Measurements from ENCODE around the gene SERPINF2.
"Not testable (repeated sequence)": the region's sequence is repeated elsewhere in the genome, so short reads cannot be mapped to it uniquely, and the experiment has no call there.

The SERPINF2 gene

DNA sequence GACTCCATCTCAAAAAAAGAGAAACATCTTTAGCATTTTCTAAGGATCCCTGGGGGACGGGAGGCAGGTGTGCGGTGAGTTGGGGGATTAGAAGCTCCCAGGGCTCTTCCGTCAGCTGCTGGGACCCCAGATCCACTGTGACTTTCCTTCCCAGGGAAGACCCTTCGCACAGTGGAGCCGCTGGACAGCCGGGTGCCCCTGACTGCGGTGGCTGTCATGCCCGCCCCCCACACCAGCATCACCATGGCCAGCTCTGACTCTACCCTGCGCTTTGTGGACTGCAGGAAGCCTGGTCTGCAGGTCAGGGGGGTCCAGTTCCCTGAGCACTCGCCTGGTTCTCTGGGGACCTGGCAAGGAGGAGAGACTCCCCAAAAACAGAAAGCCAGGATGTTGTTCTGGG is 7.3 kb upstream of the SERPINF2 start:
- no peak for DNase-seq (ENCODE audit: low read depth in 2 of 2)

DNA sequence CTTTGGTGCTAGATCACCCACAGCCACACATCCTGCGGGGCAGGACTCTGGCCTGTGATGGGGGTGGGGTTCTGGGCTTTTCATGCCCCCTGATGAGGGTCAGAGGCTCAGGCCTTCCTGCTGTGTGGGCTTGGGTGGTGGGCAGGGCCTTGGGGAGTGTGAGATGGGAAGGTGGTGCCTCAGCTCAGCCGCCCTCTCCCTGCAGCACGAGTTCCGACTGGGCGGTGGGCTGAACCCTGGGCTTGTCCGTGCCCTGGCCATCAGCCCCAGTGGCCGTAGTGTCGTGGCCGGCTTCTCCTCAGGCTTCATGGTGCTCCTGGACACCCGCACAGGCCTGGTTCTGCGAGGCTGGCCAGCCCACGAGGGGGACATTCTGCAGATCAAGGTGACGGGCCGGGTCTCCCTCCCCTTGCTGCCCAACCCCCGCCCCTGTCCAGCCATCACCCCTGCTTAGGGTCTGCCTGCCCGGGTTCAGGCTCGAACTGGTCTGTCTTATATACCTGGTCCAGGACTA is 6.8 kb upstream of the SERPINF2 start:
- no peak for DNase-seq (ENCODE audit: low read depth in 2 of 2)

DNA sequence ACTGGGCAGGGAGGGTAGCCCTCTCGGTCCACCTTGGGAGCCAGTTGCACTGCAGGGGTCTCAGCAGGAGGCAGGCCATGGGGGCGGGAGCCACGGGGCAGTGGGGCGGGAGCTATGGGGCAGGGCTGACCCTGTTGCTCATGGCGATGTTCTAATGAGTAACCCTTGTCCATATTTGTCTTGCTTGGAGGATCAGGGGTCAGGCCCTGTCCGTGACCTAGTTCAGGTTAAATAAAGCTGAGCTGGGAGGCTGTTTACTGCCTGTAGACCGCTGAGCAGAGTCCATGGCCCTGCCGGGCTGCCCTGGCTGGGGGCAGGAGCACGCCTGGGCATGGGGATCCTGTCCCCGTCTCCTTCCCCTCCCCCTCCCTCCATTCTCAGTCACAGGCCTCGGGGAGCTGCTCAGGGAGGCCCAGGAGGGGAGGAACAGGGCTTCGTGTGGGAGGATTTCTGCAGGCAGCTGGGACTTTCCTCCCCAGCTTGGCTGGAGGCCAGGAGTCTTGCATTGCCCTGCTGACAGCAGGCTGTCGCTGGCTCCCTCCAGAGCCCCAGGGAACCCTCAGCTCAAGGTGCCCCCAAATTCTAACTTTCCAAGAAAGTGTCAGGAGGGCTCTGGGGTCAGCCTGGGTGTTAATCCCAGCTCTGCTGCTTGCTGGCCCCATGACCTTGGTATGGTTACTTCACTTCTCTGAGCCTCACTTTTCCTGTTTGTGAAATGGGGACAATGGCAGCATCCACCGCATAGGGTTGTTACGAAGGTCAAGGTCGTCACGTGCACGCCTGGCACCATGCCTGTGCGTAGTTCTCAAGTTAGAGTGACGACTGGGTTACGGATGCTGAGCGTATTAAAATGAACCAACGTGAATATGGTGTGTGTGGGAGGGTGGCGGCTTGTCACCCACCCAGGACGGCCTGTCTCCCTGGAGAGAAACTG is 6.1 kb upstream of the SERPINF2 start:
- no peak for DNase-seq (ENCODE audit: low read depth in 2 of 2)

DNA sequence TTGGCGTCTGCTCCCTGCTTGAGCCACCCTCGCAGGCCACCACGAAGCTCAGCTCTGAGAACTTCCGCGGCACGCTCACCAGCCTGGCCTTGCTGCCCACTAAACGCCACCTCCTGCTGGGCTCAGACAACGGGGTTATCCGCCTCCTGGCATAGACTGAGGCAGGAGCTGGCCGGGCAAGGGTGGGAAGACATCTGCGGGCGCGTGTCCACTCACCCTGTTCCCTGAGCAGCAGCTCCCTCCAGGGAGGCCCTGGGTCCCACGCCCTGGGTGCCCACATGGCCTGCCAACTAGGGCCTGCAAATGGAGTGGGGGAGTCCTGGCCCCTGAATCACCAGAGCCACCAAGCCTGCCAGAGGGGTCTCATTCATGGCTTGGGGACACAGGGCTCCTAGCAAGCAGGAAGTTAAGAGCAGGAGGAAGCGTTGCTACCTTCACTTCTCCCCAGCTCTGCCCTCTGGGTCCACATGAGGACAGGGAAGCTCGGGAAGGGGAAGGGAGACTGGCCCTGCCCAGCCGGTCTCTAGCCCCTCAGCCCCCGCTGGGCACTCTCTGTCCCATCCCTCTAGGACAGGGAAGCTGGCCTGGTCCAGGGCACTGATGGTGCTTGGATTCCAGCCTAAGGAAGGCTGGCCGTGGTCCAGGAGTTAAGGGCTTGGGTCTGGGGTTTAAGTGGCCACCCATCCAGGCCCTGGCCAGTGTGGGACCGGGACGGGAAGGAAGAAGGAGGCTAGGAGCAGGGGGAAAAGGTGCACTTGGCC is 5.0 kb upstream of the SERPINF2 start:
- no peak for DNase-seq (ENCODE audit: low read depth in 2 of 2)

DNA sequence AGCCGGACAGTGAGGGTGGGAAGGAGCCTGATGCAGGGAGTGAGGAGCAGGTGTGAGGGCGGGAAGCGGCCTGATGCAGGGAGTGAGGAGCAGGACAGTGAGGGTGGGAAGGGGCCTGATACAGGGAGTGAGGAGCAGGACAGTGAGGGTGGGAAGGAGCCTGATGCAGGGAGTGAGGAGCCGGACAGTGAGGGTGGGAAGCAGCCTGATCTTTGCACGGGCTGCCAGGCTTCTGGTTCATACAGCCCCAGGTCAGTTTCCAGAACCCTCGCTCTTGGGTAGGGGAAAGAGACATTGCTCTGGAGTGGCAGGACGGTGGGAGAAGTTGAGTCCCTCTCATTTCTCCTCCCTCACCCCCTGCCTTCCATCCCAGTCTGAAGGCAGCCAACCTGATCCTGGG is 772 bp upstream of the SERPINF2 start:
- DNase-seq (ENCODE audit: low read depth in 2 of 2): not testable (repeated sequence)

DNA sequence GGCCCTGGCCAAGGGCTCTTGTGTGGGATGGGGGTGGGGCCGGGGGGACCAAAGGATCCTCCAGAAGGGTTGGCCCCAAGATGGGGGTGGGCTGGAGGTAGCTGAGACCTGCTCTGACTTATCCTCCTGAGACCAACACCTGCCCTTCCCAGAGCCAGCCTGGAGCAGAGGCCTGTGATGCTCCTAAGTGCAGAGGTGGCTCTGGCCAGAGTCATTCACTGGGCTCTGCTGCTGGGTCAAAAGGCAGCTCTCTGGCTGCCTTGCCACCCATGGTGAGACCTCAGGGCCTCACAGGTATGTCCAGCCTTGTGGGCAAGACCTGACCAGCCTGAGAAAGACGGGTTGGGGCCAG is 393 bp downstream of the SERPINF2 start:
- DNase-seq (ENCODE audit: low read depth in 2 of 2): no peak

DNA sequence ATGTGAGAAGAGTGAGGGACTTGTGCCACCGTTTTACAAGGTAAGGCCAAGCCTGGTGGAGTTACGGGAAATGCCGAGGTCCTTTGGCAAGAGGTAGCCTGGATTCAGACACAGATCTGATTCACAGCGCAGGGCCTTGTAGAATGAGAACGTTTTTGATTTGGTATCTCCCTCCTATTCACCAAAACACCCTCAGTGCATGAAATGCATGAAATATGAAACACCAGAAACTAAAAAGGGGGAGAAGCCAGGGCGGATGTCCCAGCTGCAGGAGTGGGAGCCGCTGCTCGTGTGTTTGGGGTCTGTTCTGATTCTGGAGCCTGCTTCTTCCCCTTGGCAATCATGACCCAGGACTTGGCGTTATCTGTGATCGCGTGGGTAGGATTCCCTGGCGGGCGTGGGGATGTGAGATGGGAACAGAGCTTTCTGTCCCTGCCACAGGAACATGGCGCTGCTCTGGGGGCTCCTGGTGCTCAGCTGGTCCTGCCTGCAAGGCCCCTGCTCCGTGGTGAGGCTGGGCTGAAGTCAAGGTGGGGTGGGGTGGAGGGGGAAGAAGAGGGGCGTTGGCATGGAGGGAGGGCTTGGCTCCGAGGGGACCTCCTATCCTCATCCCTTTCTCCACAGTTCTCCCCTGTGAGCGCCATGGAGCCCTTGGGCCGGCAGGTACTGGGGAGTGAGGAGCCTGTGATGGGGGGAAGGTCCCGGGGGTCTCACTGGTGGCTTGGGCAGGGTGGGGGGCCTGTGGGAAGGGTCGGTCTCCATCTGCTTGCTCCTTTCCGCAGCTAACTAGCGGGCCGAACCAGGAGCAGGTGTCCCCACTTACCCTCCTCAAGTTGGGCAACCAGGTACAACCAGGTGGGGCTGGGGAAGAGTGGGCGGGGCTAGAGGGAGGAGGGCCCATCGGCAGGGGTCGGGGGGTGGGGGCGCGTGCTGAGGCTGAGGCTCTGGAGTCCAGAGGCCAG is 2.2 kb downstream of the SERPINF2 start:
- no peak for DNase-seq (ENCODE audit: low read depth in 2 of 2)

DNA sequence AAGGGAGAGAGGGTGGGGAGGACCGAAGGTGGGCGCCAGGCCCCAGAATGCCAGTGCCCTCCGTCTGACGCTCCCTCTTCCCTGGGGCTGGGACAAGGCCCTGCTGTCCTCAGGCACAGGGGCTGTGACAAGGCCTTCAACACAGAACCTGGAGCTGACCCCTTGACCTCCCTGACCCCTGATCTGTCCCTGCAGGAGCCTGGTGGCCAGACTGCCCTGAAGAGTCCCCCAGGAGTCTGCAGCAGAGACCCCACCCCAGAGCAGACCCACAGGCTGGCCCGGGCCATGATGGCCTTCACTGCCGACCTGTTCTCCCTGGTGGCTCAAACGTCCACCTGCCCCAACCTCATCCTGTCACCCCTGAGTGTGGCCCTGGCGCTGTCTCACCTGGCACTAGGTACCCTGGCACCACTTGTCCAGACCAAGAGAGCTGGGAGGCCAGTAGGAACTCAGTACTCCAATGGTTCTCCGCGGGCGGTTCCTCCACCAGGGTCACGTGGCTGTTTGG is 2.9 kb downstream of the SERPINF2 start:
- DNase-seq (ENCODE audit: low read depth in 2 of 2): no peak

DNA sequence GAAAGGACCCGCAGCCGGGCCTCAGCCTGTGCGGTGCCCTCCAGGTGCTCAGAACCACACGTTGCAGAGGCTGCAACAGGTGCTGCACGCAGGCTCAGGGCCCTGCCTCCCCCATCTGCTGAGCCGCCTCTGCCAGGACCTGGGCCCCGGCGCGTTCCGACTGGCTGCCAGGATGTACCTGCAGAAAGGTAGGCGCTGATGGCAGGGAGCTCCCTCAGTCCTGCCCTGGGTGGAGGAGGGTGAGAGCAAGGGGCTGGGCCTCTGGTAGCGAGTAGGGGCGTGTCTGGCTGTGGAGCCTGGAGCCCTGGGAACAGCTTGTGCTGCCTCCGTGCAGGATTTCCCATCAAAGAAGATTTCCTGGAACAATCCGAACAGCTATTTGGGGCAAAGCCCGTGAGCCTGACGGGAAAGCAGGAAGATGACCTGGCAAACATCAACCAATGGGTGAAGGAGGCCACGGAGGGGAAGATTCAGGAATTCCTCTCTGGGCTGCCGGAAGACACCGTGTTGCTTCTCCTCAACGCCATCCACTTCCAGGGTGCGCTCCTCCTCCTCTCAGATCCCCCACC is 4.4 kb downstream of the SERPINF2 start:
- DNase-seq (ENCODE audit: low read depth in 2 of 2): no peak

DNA sequence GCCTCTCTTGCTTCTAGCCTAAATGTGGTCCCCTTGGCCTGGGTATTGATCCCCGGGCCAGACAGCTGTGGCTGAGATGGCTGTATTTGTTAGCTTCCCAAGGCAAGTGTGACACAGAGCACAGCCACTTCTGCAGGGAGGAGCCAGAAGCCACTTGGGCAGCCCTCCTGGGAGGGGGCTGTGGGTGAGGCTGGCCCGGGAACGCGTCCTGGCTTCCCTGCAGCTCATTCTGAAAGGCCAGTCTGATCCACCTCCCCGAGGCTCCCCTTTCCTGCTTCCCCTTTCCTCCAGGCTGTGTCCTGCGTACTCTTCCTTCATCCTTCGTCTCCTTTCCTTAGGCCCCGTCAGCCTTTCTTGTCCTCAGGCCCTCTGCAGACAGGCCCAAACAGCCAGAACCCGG is 8.0 kb downstream of the SERPINF2 start:
- DNase-seq (ENCODE audit: low read depth in 2 of 2): no peak

DNA sequence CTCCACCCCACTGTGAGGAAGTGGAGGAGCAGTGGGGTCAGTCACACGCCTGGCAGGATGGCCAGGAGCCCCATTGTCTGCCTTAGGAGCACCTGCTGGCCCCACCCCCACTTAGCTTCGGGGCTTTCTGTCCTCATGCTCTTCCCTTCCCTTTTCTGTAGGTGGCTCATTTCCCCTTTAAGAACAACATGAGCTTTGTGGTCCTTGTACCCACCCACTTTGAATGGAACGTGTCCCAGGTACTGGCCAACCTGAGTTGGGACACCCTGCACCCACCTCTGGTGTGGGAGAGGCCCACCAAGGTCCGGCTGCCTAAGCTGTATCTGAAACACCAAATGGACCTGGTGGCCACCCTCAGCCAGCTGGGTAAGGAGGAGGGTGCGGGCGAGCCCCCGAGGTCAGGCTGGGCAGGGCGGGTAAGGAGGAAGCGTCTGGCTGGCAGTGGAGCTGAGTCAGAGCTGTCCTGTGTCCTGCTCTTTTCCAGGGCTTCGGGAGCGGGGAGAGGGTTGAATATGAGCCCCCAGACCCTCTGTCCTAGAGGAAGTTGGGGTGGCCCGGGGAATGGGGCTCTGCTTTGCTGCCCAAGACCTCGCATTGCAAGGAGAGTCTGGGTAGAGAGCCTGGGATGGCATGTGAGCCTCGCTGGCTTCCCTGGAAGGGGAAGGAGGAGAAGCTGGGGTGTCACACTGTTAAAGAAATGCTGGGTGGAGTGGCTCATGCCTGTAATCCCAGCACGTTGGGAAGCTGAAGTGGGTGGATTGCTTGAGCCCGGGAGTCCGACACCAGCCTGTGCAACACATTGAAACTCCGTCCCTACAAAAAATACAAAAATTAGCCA is 10.0 kb downstream of the SERPINF2 start:
- no peak for DNase-seq (ENCODE audit: low read depth in 2 of 2)

DNA sequence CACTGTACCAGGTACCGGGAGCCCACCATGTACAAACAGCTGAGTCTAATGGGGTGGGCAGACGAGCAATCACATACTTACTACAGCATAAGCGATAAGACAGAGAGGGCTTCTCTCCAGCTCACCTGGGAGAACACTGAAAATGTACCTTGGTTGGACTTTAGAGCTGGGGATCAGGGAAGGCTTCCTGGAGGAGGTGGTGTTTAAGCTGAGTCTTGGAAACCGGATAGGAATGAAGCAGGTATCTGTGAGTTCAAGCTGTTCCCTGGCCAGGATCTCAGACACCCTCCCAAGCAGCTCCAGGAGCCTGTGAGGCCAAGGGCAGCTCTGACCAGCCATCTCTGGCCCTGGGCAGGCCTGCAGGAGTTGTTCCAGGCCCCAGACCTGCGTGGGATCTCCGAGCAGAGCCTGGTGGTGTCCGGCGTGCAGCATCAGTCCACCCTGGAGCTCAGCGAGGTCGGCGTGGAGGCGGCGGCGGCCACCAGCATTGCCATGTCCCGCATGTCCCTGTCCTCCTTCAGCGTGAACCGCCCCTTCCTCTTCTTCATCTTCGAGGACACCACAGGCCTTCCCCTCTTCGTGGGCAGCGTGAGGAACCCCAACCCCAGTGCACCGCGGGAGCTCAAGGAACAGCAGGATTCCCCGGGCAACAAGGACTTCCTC is 11.2 kb downstream of the SERPINF2 start:
- no peak for DNase-seq (ENCODE audit: low read depth in 2 of 2)

DNA sequence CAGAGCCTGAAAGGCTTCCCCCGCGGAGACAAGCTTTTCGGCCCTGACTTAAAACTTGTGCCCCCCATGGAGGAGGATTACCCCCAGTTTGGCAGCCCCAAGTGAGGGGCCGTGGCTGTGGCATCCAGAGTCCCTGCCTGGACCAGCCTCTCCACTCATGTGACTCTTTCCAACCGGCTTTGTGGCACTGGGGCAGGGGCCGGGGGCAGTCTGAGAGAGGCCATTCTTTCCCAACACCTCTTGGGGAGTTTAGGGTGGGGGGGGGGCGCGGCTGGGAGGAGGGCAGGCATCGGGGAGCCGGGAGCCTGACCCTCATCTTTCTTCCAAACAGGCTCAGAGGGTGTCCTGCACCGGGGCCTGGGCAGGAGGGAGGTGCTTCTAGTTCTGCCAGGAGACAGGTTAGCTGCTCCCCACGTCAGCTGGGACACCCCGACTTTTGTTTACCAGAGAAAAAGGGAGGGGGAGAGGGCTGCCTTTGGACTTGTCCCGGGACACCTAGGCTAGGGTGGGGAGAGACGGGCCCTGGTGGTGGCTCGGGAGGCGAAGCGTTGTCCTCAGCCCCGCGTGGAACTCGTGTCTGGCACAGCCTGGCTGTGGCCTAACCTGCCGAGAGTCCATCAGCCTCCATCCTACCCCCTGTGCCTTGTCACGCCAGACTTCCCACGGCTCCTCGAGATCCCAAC is 11.9 kb downstream of the SERPINF2 start:
- DNase-seq (ENCODE audit: low read depth in 2 of 2): no peak

DNA sequence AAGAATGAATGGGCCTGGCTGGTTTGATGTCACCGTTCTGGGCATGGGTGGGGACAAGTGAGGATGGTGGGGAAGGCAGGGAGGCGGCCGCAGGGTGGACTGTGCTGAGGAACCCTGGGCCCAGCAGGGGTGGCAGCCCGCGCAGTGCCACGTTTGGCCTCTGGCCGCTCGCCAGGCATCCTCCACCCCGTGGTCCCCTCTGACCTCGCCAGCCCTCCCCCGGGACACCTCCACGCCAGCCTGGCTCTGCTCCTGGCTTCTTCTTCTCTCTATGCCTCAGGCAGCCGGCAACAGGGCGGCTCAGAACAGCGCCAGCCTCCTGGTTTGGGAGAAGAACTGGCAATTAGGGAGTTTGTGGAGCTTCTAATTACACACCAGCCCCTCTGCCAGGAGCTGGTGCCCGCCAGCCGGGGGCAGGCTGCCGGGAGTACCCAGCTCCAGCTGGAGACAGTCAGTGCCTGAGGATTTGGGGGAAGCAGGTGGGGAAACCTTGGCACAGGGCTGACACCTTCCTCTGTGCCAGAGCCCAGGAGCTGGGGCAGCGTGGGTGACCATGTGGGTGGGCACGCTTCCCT is 12.7 kb downstream of the SERPINF2 start:
- DNase-seq (ENCODE audit: low read depth in 2 of 2): no peak

DNA sequence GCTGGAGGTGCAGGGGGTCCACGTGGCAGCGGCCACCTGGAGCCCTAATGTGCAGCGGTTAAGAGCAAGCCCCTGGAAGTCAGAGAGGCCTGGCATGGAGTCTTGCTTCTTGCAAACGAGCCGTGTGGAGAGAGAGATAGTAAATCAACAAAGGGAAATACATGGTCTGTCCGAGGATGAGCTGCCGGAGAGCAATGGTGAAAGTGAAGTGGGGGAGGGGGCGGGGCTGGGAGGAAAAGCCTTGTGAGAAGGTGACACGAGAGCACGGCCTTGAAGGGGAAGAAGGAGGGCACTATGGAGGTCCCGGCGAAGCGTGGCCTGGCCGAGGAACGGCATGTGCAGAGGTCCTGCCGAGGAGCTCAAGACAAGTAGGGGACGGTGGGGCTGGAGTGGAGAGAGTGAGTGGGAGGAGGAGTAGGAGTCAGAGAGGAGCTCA is 13.2 kb downstream of the SERPINF2 start:
- DNase-seq (ENCODE audit: low read depth in 2 of 2): no peak

DNA sequence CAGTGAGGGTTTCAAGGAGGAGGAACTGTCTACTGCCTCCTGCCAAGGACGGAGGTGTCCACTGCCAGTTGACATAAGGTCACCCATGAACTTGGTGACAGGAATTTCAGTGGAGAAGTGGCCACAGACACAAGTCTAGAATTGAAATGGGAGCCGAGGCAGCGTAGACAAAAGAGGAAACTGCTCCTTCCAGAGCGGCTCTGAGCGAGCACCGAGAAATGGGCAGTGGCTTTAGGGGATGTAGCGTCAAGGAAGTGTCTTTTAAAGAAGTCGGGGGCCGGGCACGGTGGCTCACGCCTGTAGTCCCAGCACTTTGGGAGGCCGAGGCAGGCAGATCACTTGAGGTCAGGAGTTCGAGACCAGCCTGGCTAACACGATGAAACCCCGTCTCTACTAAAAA is 16.1 kb downstream of the SERPINF2 start:
- no peak for DNase-seq (ENCODE audit: low read depth in 2 of 2)

DNA sequence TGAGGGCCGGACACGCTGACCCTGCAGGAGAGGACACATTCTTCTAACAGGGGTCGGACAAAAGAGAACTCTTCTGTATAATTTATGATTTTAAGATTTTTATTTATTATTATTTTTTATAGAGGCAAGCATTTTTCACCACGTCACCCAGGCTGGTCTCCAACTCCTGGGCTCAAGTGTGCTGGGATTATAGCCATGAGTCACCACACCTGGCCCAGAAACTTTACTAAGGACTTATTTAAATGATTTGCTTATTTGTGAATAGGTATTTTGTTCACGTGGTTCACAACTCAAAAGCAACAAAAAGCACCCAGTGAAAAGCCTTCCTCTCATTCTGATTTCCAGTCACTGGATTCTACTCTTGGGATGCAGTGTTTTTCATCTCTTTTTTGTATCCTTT is 16.9 kb downstream of the SERPINF2 start:
- no peak for DNase-seq (ENCODE audit: low read depth in 2 of 2)

DNA sequence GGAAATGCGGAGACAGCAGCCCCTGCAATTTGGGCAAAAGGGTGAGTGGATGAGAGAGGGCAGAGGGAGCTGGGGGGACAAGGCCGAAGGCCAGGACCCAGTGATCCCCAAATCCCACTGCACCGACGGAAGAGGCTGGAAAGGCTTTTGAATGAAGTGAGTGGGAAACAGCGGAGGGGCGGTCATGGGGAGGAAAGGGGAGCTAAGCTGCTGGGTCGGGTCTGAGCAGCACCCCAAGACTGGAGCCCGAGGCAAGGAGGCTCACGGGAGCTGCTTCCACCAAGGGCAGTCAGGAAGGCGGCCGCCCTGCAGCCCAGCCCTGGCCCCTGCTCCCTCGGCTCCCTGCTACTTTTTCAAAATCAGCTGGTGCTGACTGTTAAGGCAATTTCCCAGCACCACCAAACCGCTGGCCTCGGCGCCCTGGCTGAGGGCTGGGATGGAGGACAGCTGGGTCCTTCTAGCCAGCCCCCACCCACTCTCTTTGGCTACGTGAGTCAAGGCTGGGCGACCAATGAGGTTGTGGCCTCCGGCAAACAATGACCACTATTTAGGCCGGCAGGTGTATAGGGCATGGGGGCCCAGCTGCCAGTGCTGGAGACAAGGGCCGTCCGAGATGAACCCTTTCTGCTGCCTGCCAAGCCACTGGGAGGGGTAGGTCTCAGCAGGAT is 19.7 kb downstream of the SERPINF2 start:
- DNase-seq (ENCODE audit: low read depth in 2 of 2): no peak

All from stimulated activated CD8-positive, alpha-beta memory T cell treated with anti-CD3 and anti-CD28 coated beads, Interleukin-7, amount 100 ng/mL, for 1 hour (primary cell).